ENCODE results near the gene TMEM14B.
"Not testable (repeated sequence)": the region's sequence is repeated elsewhere in the genome, so short reads cannot be mapped to it uniquely, and the experiment has no call there.

Gene TMEM14B

GRCh38 chr6:10747251-10747972 is at the start of gene TMEM14B:
Gene TMEM14B (plus strand): TSS chr6:10747805. CDS start chr6:10749246, 1,441 bp downstream.
- peak; percentile 98 for DNase-seq

GRCh38 chr6:10713962-10714361 is 33.6 kb upstream of the TMEM14B start:
- no peak for DNase-seq

- peak; percentile 72 for DNase-seq
These were observed 28.2 kb upstream of the TMEM14B start for GRCh38 chr6:10719296-10719963.

- no peak for DNase-seq
These were observed 27.7 kb upstream of the TMEM14B start for GRCh38 chr6:10719964-10720264.

- DNase-seq = peak; percentile 60
These were observed 27.2 kb upstream of the TMEM14B start for GRCh38 chr6:10720265-10720959.

- peak; percentile 26 for DNase-seq
These were observed 26.4 kb upstream of the TMEM14B start for GRCh38 chr6:10720960-10721849.

GRCh38 chr6:10721850-10722569 is 25.6 kb upstream of the TMEM14B start:
- no peak for DNase-seq

GRCh38 chr6:10722570-10722819 is 25.1 kb upstream of the TMEM14B start:
- peak; percentile 2 for DNase-seq

GRCh38 chr6:10722820-10723566 is 24.6 kb upstream of the TMEM14B start, which contains the start of gene TMEM14C:
Gene TMEM14C (plus strand): TSS chr6:10723070. CDS start chr6:10724614, 1,544 bp downstream.
- DNase-seq = peak; percentile 83

GRCh38 chr6:10723567-10723881 is 24.1 kb upstream of the TMEM14B start:
- DNase-seq = no peak

- no peak for DNase-seq
These were observed 22.6 kb upstream of the TMEM14B start for GRCh38 chr6:10725044-10725443.

GRCh38 chr6:10725716-10726115 is 21.9 kb upstream of the TMEM14B start:
- DNase-seq = no peak

- DNase-seq = no peak
These were observed 17.4 kb upstream of the TMEM14B start for GRCh38 chr6:10730254-10730653.

GRCh38 chr6:10733151-10733715 is 14.4 kb upstream of the TMEM14B start:
- peak; percentile 44 for DNase-seq

GRCh38 chr6:10733863-10734262 is 13.7 kb upstream of the TMEM14B start:
- DNase-seq = no peak

- DNase-seq = no peak
These were observed 10.9 kb upstream of the TMEM14B start for GRCh38 chr6:10736731-10737130.

- no peak for DNase-seq
These were observed 7.5 kb upstream of the TMEM14B start for GRCh38 chr6:10740061-10740460.

- not testable (repeated sequence) for DNase-seq
These were observed 6.0 kb upstream of the TMEM14B start for GRCh38 chr6:10741643-10742042.

GRCh38 chr6:10742251-10742650 is 5.4 kb upstream of the TMEM14B start:
- no peak for DNase-seq

- no peak for DNase-seq
These were observed 4.1 kb upstream of the TMEM14B start for GRCh38 chr6:10743515-10743914.

GRCh38 chr6:10745116-10745515 is 2.5 kb upstream of the TMEM14B start:
- no peak for DNase-seq

GRCh38 chr6:10746915-10747250 is 722 bp upstream of the TMEM14B start:
- no peak for DNase-seq
